ENCODE measurements around the gene FRA10AC1. TPM values are rescaled to one million over a fixed set of nuclear protein-coding genes. Genes with fewer than 3 reads are reported as not detected.

FRA10AC1 gene
- total RNA-seq, 2 donors from 2014 or later, result 8.0 to 9.2 TPM

GRCh38 chr10:93628858-93629257 lies 73.5 kb downstream of the FRA10AC1 start:
- H3K4me1 ChIP-seq, result no peaks in the 10 kb centered on the region
- H3K9me3 ChIP-seq, result no peaks in the 10 kb centered on the region
- H3K4me3 ChIP-seq, result no peak overlapping the region
- no peaks in the 10 kb centered on the region for H3K27me3 ChIP-seq
- DNase-seq (ENCODE audit: low spot score), result no peak
- TF ChIP-seq, protein P1, sequence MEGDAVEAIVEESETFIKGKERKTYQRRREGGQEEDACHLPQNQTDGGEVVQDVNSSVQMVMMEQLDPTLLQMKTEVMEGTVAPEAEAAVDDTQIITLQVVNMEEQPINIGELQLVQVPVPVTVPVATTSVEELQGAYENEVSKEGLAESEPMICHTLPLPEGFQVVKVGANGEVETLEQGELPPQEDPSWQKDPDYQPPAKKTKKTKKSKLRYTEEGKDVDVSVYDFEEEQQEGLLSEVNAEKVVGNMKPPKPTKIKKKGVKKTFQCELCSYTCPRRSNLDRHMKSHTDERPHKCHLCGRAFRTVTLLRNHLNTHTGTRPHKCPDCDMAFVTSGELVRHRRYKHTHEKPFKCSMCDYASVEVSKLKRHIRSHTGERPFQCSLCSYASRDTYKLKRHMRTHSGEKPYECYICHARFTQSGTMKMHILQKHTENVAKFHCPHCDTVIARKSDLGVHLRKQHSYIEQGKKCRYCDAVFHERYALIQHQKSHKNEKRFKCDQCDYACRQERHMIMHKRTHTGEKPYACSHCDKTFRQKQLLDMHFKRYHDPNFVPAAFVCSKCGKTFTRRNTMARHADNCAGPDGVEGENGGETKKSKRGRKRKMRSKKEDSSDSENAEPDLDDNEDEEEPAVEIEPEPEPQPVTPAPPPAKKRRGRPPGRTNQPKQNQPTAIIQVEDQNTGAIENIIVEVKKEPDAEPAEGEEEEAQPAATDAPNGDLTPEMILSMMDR (IDR thresholded peaks at IDR 0.05), result no peak
- no peaks in the 10 kb centered on the region for H3K36me3 ChIP-seq
- no peak overlapping the region for H3K27ac ChIP-seq

DNA sequence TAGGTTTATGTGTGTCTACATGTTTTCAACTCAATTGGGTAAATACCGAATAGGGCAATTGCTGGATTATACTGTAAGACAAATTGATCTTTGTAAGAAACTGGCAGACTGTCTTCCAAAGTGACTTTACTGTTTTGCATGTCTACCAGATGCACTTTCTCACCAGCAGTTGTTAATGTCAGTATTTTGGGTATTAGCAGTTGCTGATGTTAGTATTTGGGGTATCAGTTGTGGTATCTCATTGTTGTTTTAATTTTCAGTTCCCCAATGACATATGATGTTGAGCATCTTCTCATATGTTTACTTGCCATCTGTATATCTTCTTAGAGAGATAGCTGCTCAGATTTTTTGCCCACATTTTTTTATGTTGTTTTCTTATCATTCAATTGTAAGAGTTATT lies 79.5 kb downstream of the FRA10AC1 start:
- Histone ChIP-seq H3K4me1 (no peaks in the 10 kb centered on the region), H3K27ac (no peak overlapping the region), H3K4me3 (no peak overlapping the region), H3K36me3 (no peaks in the 10 kb centered on the region), H3K27me3 (no peaks in the 10 kb centered on the region), H3K9me3 (no peaks in the 10 kb centered on the region)
- TF ChIP-seq, protein P1 (IDR thresholded peaks at IDR 0.05), result no peak
- DNase-seq (ENCODE audit: low spot score), result no peak

GRCh38 chr10:93620925-93621324 lies 81.5 kb downstream of the FRA10AC1 start:
- Histone ChIP-seq H3K27me3 (no peaks in the 10 kb centered on the region), H3K4me3 (no peak overlapping the region), H3K27ac (no peak overlapping the region), H3K4me1 (no peaks in the 10 kb centered on the region), H3K36me3 (no peaks in the 10 kb centered on the region), H3K9me3 (no peaks in the 10 kb centered on the region)
- no peak for DNase-seq (ENCODE audit: low spot score)
- TF ChIP-seq, protein P1 (IDR thresholded peaks at IDR 0.05), result no peak

Other genes with a start within 250 kb of the FRA10AC1 start
- 10 to 100 TPM; 13.4 to 14.1 TPM for gene MYOF, start 220.3 kb downstream of the FRA10AC1 start, total RNA-seq
- 1 to 10 TPM in 1 of 2 donors, under 1 TPM in 1; 0.24 to 1.8 TPM for gene CEP55, start 206.0 kb downstream of the FRA10AC1 start, total RNA-seq
- under 1 TPM in 1 of 2 donors, not detected in 1; 0.31 TPM for gene FFAR4, start 135.9 kb downstream of the FRA10AC1 start, total RNA-seq
- gene RBP4, start 101.4 kb downstream of the FRA10AC1 start, total RNA-seq, result 10 to 100 TPM; 16.2 to 48.2 TPM
- not detected for gene PDE6C, start 90.1 kb downstream of the FRA10AC1 start, total RNA-seq
- under 1 TPM in 1 of 2 donors, not detected in 1; 0.44 TPM for gene LGI1, start 55.3 kb upstream of the FRA10AC1 start, total RNA-seq
- gene SLC35G1, start 191.4 kb upstream of the FRA10AC1 start, total RNA-seq, result 1 to 10 TPM; 3.5 to 5.6 TPM

All from right atrium auricular region (tissue), 2 donors.